GM18870 (cell line): Measurements from ENCODE around the gene TMEM209.
"Not testable (repeated sequence)": the region's sequence is repeated elsewhere in the genome, so short reads cannot be mapped to it uniquely, and the experiment has no call there.

ENCODE experiments used
- ATAC-seq: cut with Tn5 transposase; IDR thresholded peaks from one replicate; pipeline ENCODE4 v1.9.1; 2021; ENCODE audit warnings: moderate library complexity; ENCODE audit not compliant: unreplicated experiment

Gene TMEM209

DNA sequence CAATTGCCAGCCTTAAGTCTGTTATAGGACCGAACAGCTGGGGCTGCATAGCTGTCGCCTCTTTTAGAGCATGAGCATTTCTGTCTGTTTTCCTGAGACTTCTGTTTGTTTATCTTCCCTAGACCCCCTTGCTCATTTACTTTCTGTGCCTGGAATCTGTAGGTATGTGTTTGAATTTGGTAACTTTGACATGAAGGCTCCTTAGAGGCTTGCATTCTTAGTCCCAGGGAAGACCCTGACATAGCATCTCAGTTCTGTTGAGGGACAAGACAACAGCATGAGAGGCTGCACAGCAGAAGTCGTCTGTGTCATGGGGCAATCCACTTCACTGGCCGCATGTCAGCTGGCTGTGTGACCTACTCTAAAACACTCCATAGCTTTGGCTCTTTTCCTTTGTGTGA is 76.2 kb downstream of the TMEM209 start:
- no peak for ATAC-seq

DNA sequence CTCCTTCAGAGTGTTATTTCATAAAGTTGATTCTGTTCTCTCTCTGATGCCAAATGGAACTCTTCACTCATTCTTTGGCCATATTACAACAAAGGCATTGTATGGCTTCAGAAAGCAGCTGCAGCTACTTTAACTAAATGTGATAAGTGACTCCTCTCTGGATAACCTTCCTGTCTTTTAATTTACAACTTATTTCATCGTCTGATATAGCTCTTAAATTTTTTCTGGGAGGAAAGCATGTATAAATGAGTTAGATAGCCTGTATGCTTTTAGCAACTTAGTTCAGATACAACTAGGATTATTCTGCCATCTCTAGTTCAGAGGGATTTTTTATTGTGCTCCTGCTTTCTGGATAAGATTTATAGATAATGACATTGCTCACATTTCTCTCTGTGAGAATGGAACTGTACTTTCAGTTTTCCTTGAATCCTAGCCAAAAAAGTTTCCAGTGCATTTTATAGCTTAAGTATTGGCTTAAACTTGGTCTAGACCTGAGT is 77.3 kb downstream of the TMEM209 start:
- ATAC-seq: no peak

DNA sequence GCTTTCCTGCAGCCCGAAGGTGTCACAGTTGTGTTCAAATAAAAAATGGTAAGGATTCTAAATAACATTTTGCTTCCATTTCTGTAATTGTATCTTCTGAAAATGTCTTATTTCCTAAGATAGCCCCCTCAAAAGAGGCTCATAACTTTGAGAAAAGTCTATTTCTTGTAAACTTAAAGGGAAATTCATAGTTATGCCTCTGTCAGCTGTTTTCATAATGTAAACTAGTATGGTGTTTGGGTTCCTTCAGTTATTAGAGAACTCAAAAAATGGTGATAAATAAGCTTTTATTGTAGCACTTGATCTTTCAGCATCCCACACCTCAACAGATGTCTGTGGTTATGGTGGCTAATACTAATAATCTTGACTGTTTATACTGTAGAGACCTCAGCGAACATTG is 77.8 kb downstream of the TMEM209 start:
- no peak for ATAC-seq

DNA sequence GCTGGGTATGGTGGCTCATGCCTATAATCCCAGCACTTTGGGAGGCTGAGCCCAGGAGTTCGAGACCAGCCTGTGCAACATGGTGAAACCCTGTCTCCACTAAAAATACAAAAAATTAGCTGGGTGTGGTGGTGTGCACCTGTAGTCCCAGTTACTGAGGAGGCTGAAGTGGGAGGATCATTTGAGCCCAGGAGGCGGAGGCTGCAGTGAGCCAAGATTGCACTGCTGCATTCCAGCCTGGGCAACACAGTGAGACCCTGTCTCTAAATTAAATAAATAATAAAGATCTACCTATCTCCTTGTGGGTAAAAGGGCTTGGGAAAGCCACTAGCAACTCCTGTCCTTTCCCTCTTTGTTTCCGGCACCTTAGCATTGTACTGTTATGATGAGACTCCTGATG is 78.4 kb downstream of the TMEM209 start:
- ATAC-seq: not testable (repeated sequence)

DNA sequence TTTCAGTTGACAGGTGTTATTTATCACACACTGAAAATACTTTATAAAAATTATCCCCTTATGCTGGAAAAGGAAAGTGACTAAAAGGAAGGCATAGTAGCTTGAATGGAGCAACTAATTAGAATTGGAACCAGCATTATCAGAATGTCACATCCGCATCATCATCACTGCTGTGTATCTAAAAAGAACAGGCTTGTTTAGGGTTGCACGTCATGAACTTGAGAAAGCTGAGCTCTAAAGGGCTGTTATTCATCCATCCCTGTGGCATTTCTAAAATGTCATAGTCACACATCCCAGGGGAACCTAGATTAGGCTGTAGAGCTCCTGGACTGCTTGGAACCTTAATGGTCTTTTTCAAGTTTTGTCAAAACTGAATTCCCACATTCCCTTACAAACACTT is 80.5 kb downstream of the TMEM209 start:
- no peak for ATAC-seq

DNA sequence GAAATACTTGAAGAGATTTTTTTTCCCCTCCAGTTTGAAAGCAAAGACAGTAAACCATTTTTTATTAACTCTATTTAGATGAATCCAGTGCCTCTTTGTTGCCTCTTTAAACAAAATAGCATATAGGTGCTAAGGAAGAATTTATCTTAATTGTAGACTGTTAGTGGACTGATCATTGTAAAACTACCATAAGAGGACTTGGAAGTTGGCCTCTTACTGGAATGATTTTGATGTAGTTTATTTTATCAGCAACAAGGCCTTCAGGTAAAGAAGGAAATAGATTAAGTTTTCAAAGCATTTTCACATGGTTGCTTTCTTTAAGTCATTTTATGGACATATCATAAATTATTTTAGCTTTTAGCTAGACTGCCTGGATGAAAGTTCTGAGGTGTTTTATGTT is 81.7 kb downstream of the TMEM209 start:
- no peak for ATAC-seq

DNA sequence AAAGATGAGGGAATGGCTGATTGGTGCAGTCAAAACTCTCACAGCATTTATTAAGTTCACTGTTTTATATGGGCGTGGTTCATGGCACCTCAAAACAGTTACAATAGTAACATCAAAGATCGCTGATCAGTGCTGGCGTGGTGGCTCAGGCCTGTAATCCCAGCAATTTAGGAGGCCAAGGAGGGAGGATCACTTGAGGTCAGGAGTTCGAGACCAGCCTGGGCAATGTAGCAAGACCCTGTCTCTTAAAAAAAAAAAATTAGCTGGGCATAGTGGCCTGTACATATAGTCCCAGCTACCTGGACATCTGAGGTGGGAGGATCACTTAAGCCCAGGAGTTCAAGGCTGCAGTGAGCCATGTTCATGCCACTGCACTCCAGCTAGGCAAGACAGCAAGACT is 86.4 kb downstream of the TMEM209 start:
- no peak for ATAC-seq

DNA sequence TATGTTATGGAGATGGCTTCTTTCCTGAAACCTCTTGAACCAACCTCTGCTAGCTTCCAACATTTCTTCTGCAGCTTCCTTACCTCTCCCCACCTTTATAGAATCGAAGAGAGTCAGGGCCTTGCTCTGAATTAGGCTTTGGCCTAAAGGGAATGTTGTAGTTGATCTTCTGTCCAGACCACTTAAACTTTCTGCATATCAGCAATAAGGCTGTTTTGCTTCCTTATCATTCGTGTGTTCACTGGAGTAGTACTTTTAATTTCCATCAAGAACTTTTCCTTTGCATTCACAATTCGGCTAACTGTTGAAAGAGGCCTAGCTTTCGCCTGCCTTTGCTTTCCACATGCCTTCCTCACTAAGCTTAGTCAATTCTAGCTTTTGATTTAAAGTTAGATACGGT is 86.9 kb downstream of the TMEM209 start:
- no peak for ATAC-seq

DNA sequence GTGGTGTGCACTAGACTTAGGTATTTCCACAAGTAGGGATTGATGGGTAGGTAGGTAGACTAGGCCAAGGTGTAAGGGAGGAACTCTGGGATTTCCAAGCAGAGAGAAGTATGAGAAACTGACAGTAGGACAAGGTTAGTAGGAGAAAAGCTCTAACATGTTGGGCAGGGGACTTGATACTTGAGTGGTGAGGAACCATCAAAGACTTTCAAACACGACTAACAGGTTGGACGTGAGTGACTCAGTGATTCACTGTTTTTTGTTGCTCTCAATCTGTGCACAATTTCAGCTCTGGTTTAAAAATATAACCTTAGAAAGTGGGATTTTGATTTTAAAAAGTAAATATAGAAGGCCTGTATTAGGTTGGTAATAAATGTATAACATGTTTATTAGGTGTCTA is 90.4 kb downstream of the TMEM209 start:
- no peak for ATAC-seq
